Neural cell (in vitro differentiated cells): ENCODE measurements around the gene PLD4. TPM values are rescaled to one million over a fixed set of nuclear protein-coding genes. Genes with fewer than 3 reads are reported as not detected.

ENCODE experiments used
- H2AFZ ChIP-seq: fragments of 200-600, 300-800 bp; sonication (generic), shearing (Covaris generic); 2 replicates; pipeline ENCODE4 v1.6.0; 2014; ENCODE audit warnings: low read depth, mild to moderate bottlenecking, antibody characterized with exemption, low read length, moderate library complexity
- H3F3A ChIP-seq: fragments of 200-600 bp; shearing (Covaris generic); 2 replicates; pipeline ENCODE4 v1.6.1; 2016; ENCODE audit warnings: mild to moderate bottlenecking, moderate library complexity, mixed read lengths, antibody characterized with exemption, low read length; ENCODE audit not compliant: insufficient read depth, poor library complexity, severe bottlenecking
- H3K27ac ChIP-seq: fragments of 200-600, 300-800 bp; sonication (generic), shearing (Covaris generic); 2 replicates; pipeline ENCODE4 v1.5.1; 2014; ENCODE audit warnings: mild to moderate bottlenecking, low read length, moderate library complexity
- H3K27me3 ChIP-seq: fragments of 300-800, 200-600 bp; sonication (generic), shearing (Covaris generic); 2 replicates; pipeline ENCODE4 v1.6.0; 2014; ENCODE audit warnings: mild to moderate bottlenecking, low read depth, low read length, moderate library complexity; ENCODE audit not compliant: insufficient read depth
- H3K36me3 ChIP-seq: fragments of 300-800, 200-600 bp; sonication (generic), shearing (Covaris generic); 2 replicates; pipeline ENCODE4 v1.5.1; 2014; ENCODE audit warnings: mild to moderate bottlenecking, antibody characterized with exemption, low read length, moderate library complexity; ENCODE audit not compliant: insufficient read depth
- H3K4me2 ChIP-seq: fragments of 300-800, 200-600 bp; sonication (generic), shearing (Covaris generic); 2 replicates; pipeline ENCODE4 v1.6.0; 2014; ENCODE audit warnings: mild to moderate bottlenecking, low read length
- H3K4me3 ChIP-seq: fragments of 300-800, 200-600 bp; sonication (generic), shearing (Covaris generic); 2 replicates; pipeline ENCODE4 v1.5.1; 2014; ENCODE audit warnings: mild to moderate bottlenecking, low read length, moderate library complexity
- H3K79me2 ChIP-seq: fragments of 200-600 bp; shearing (Covaris generic); replicated peaks from 2 replicates; pipeline ENCODE4 v1.6.0; 2014; ENCODE audit warnings: mild to moderate bottlenecking, low read length, moderate library complexity; ENCODE audit not compliant: insufficient read depth
- H3K9ac ChIP-seq: fragments of 300-800, 200-600 bp; sonication (generic), shearing (Covaris generic); 2 replicates; pipeline ENCODE4 v1.6.1; 2016; ENCODE audit warnings: mild to moderate bottlenecking, low read length, mixed read lengths
- H3K9me2 ChIP-seq: fragments of 200-600 bp; shearing (Covaris generic); 2 replicates; pipeline ENCODE4 v1.6.1; 2016; ENCODE audit warnings: mild to moderate bottlenecking, low read length, mixed read lengths; ENCODE audit not compliant: insufficient read depth
- H3K9me3 ChIP-seq: fragments of 200-600, 300-800 bp; sonication (generic), shearing (Covaris generic); 2 replicates; pipeline ENCODE4 v1.6.1; 2016; ENCODE audit warnings: mild to moderate bottlenecking, mixed run types, low read length, moderate library complexity, mixed read lengths
- H4K20me1 ChIP-seq: fragments of 200-600 bp; shearing (Covaris generic); 2 replicates; pipeline ENCODE4 v1.6.1; 2016; ENCODE audit warnings: mild to moderate bottlenecking, mixed run types; ENCODE audit not compliant: insufficient read depth
- CTCF ChIP-seq: fragments of 450-650 bp; IDR thresholded peaks from 2 replicates; pipeline ENCODE4 v1.5.1; 2014; ENCODE audit warnings: antibody characterized with exemption, mild to moderate bottlenecking, moderate library complexity; ENCODE audit not compliant: poor library complexity, severe bottlenecking
- EP300 ChIP-seq: fragments of 450-650 bp; conservative IDR thresholded peaks from 2 replicates; pipeline ENCODE4 v1.6.1; 2014; ENCODE audit warnings: antibody characterized with exemption, mild to moderate bottlenecking, moderate library complexity; ENCODE audit not compliant: poor library complexity, severe bottlenecking
- EZH2 ChIP-seq: fragments of 200-600, 300-800 bp; shearing (Covaris generic), sonication (generic); IDR thresholded peaks from 2 replicates; pipeline ENCODE4 v1.6.1; 2014; ENCODE audit warnings: antibody characterized with exemption, low read length, borderline replicate concordance, mild to moderate bottlenecking; ENCODE audit not compliant: insufficient read depth, poor library complexity, severe bottlenecking
- MXI1 ChIP-seq: fragments of 450-650 bp; conservative IDR thresholded peaks from 2 replicates; pipeline ENCODE4 v1.6.1; 2014; ENCODE audit warnings: antibody characterized with exemption, mild to moderate bottlenecking; ENCODE audit not compliant: poor library complexity, severe bottlenecking
- POLR2AphosphoS5 ChIP-seq: IDR thresholded peaks from 2 replicates; pipeline ENCODE4 v1.6.1; 2012
- RAD21 ChIP-seq: fragments of 450-650 bp; conservative IDR thresholded peaks from 2 replicates; pipeline ENCODE4 v1.6.1; 2014; ENCODE audit warnings: antibody characterized with exemption, mild to moderate bottlenecking, moderate library complexity
- SMC3 ChIP-seq: fragments of 450-650 bp; conservative IDR thresholded peaks from 2 replicates; pipeline ENCODE4 v1.6.1; 2014; ENCODE audit warnings: antibody characterized with exemption, mild to moderate bottlenecking, moderate library complexity; ENCODE audit not compliant: poor library complexity
- TAF1 ChIP-seq: IDR thresholded peaks from 2 replicates; pipeline ENCODE4 v1.6.1; 2012; ENCODE audit warnings: low read depth
- polyA plus RNA-seq: library from polyadenylated mRNA; depleted of rRNA; stranded (reverse); fragments of >200 nt; gene quantifications from 2 replicates; pipeline ENCODE4 v1.2.3, GENCODE V29; 2014
- TF ChIP-seq, protein P1 (sequence below): IDR thresholded peaks from 2 replicates; pipeline ENCODE4 v1.6.1; 2012; ENCODE audit warnings: borderline replicate concordance

The PLD4 gene
- polyA plus RNA-seq, 1 donor from 2014 or later = not detected

GRCh38 chr14:104879983-104880565, 44.6 kb upstream of the PLD4 start (continued):
- no peak for TF ChIP-seq EP300

- Histone ChIP-seq H3K79me2 (no peaks in the 10 kb centered on the region), H3K27me3 (no peaks in the 10 kb centered on the region), H3K4me2 (no peak overlapping the region), H3K9ac (no peak overlapping the region), H3K4me3 (no peak overlapping the region), H2AFZ (no peak overlapping the region), H4K20me1 (no peaks in the 10 kb centered on the region), H3K36me3 (peaks cover 5% of the 10 kb centered on the region), H3K27ac (no peak overlapping the region), H3K9me2 (no peaks in the 10 kb centered on the region), H3F3A (no peaks in the 10 kb centered on the region), H3K9me3 (no peaks in the 10 kb centered on the region)
- TF ChIP-seq, protein P1, sequence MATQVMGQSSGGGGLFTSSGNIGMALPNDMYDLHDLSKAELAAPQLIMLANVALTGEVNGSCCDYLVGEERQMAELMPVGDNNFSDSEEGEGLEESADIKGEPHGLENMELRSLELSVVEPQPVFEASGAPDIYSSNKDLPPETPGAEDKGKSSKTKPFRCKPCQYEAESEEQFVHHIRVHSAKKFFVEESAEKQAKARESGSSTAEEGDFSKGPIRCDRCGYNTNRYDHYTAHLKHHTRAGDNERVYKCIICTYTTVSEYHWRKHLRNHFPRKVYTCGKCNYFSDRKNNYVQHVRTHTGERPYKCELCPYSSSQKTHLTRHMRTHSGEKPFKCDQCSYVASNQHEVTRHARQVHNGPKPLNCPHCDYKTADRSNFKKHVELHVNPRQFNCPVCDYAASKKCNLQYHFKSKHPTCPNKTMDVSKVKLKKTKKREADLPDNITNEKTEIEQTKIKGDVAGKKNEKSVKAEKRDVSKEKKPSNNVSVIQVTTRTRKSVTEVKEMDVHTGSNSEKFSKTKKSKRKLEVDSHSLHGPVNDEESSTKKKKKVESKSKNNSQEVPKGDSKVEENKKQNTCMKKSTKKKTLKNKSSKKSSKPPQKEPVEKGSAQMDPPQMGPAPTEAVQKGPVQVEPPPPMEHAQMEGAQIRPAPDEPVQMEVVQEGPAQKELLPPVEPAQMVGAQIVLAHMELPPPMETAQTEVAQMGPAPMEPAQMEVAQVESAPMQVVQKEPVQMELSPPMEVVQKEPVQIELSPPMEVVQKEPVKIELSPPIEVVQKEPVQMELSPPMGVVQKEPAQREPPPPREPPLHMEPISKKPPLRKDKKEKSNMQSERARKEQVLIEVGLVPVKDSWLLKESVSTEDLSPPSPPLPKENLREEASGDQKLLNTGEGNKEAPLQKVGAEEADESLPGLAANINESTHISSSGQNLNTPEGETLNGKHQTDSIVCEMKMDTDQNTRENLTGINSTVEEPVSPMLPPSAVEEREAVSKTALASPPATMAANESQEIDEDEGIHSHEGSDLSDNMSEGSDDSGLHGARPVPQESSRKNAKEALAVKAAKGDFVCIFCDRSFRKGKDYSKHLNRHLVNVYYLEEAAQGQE = no peak
- no peak for TF ChIP-seq MXI1
- no peak for TF ChIP-seq TAF1
- TF ChIP-seq SMC3 = no peak
- TF ChIP-seq RAD21 = no peak
- TF ChIP-seq POLR2AphosphoS5 = no peak
- TF ChIP-seq EP300 = no peak
- no peak for TF ChIP-seq CTCF
Measured at GRCh38 chr14:104880584-104881210, 44.0 kb upstream of the PLD4 start.

- TF ChIP-seq MXI1 (no peak), EP300 (no peak), RAD21 (no peak), SMC3 (no peak), CTCF (no peak), TAF1 (no peak), EZH2 (no peak)
Measured at GRCh38 chr14:104881369-104881979, 43.2 kb upstream of the PLD4 start.

More at GRCh38 chr14:104881369-104881979, 43.2 kb upstream of the PLD4 start:
- Histone ChIP-seq H3K27ac (no peak overlapping the region), H4K20me1 (no peaks in the 10 kb centered on the region), H3K4me2 (no peak overlapping the region), H3K9ac (no peak overlapping the region), H2AFZ (no peak overlapping the region), H3K4me3 (no peak overlapping the region), H3K36me3 (peaks cover 5% of the 10 kb centered on the region), H3K79me2 (no peaks in the 10 kb centered on the region), H3F3A (no peaks in the 10 kb centered on the region), H3K9me3 (no peaks in the 10 kb centered on the region), H3K9me2 (no peaks in the 10 kb centered on the region), H3K27me3 (no peaks in the 10 kb centered on the region)
